ENCODE results near the gene GRHPR. TPM values are rescaled to one million over a fixed set of nuclear protein-coding genes. Genes with fewer than 3 reads are reported as not detected.
A peak's percentile ranks its signal among the peaks of the same experiment; 100 is the strongest.

The GRHPR gene
- total RNA-seq, 1 experiment from 2014 or later, result 80.7 TPM

DNA sequence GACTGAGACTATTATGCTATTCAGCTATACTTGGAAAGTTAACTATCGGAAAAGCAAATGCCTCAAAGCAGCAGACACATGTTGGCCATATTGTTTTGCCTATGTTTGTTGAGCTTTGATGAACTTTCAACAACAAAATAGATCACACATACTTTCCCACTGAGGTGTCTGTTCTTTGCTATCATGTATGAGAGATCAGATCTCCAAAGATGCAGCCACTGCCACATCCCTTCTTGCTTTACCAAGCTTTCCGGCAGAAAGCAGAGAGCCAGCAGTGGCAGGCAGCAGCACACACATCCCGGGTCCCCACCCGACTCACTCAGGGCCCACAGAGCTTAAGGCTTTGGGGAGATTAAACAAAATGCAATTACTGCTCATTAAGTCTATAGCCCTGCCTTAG lies 23.9 kb downstream of the GRHPR start:
- H3K4me1 Mint-ChIP-seq, result peaks cover 17% of the 10 kb centered on the region
- CTCF ChIA-PET, result no interaction called here
- H3K36me3 Mint-ChIP-seq, result peaks cover 21% of the 10 kb centered on the region
- peak overlapping the region; percentile 81; the same call in 1 of the 2 replicates for H3K27ac Mint-ChIP-seq
- no peak overlapping the region for H3K4me3 Mint-ChIP-seq
- DNase-seq (ENCODE audit: low spot score) (no peak), ATAC-seq (no peak)
- TF ChIP-seq, protein P1, sequence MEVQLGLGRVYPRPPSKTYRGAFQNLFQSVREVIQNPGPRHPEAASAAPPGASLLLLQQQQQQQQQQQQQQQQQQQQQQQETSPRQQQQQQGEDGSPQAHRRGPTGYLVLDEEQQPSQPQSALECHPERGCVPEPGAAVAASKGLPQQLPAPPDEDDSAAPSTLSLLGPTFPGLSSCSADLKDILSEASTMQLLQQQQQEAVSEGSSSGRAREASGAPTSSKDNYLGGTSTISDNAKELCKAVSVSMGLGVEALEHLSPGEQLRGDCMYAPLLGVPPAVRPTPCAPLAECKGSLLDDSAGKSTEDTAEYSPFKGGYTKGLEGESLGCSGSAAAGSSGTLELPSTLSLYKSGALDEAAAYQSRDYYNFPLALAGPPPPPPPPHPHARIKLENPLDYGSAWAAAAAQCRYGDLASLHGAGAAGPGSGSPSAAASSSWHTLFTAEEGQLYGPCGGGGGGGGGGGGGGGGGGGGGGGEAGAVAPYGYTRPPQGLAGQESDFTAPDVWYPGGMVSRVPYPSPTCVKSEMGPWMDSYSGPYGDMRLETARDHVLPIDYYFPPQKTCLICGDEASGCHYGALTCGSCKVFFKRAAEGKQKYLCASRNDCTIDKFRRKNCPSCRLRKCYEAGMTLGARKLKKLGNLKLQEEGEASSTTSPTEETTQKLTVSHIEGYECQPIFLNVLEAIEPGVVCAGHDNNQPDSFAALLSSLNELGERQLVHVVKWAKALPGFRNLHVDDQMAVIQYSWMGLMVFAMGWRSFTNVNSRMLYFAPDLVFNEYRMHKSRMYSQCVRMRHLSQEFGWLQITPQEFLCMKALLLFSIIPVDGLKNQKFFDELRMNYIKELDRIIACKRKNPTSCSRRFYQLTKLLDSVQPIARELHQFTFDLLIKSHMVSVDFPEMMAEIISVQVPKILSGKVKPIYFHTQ (CRISPR knock-in tag; IDR thresholded peaks at IDR 0.05), result no peak
- TF ChIP-seq NFE2L1 (CRISPR knock-in tag; IDR thresholded peaks at IDR 0.05), result no peak
- no peak for TF ChIP-seq ZNF396 (CRISPR knock-in tag; IDR thresholded peaks at IDR 0.05; ENCODE audit: borderline replicate concordance)
- no peak for TF ChIP-seq ZBTB21 (CRISPR knock-in tag; IDR thresholded peaks at IDR 0.05; ENCODE audit: borderline replicate concordance)
- no peak for TF ChIP-seq GABPB1 (CRISPR knock-in tag; IDR thresholded peaks at IDR 0.05)
- no peak for TF ChIP-seq ZNF425 (CRISPR knock-in tag; conservative IDR thresholded peaks at IDR 0.05)
- TF ChIP-seq, protein P2, sequence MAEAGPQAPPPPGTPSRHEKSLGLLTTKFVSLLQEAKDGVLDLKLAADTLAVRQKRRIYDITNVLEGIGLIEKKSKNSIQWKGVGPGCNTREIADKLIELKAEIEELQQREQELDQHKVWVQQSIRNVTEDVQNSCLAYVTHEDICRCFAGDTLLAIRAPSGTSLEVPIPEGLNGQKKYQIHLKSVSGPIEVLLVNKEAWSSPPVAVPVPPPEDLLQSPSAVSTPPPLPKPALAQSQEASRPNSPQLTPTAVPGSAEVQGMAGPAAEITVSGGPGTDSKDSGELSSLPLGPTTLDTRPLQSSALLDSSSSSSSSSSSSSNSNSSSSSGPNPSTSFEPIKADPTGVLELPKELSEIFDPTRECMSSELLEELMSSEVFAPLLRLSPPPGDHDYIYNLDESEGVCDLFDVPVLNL (CRISPR knock-in tag; IDR thresholded peaks at IDR 0.05; ENCODE audit: borderline replicate concordance, low read depth), result no peak
- no peak for TF ChIP-seq RELA (CRISPR knock-in tag; IDR thresholded peaks at IDR 0.05; ENCODE audit: borderline replicate concordance)
- TF ChIP-seq, protein P3, sequence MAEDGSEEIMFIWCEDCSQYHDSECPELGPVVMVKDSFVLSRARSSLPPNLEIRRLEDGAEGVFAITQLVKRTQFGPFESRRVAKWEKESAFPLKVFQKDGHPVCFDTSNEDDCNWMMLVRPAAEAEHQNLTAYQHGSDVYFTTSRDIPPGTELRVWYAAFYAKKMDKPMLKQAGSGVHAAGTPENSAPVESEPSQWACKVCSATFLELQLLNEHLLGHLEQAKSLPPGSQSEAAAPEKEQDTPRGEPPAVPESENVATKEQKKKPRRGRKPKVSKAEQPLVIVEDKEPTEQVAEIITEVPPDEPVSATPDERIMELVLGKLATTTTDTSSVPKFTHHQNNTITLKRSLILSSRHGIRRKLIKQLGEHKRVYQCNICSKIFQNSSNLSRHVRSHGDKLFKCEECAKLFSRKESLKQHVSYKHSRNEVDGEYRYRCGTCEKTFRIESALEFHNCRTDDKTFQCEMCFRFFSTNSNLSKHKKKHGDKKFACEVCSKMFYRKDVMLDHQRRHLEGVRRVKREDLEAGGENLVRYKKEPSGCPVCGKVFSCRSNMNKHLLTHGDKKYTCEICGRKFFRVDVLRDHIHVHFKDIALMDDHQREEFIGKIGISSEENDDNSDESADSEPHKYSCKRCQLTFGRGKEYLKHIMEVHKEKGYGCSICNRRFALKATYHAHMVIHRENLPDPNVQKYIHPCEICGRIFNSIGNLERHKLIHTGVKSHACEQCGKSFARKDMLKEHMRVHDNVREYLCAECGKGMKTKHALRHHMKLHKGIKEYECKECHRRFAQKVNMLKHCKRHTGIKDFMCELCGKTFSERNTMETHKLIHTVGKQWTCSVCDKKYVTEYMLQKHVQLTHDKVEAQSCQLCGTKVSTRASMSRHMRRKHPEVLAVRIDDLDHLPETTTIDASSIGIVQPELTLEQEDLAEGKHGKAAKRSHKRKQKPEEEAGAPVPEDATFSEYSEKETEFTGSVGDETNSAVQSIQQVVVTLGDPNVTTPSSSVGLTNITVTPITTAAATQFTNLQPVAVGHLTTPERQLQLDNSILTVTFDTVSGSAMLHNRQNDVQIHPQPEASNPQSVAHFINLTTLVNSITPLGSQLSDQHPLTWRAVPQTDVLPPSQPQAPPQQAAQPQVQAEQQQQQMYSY (CRISPR knock-in tag; IDR thresholded peaks at IDR 0.05), result no peak
- no peak for TF ChIP-seq ATF1 (CRISPR knock-in tag; IDR thresholded peaks at IDR 0.05)
- no peaks in the 10 kb centered on the region for H3K27me3 Mint-ChIP-seq (ENCODE audit: low read depth)
- no peaks in the 10 kb centered on the region for H3K9me3 Mint-ChIP-seq
- POLR2A ChIA-PET, result no interaction called here

DNA sequence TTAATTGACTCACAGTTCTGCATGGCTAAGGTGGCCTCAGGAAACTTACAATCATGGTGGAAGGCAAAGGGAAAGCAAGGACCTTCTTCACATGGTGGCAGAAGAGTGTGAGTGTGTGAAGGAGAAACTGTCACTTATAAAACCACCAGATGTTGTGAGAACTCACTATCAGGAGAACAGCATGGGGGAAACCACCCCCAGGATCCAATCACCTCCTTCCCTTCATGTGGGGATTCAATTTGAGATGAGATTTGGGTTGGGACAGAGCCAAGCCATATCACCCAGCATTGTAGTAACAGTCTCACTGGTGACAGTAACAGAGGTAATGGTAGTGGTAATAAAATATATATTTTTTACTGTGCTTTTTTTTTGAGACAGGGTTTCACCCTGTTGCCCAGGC lies 24.6 kb downstream of the GRHPR start:
- peak overlapping the region; percentile 81 for H3K27ac Mint-ChIP-seq
- TF ChIP-seq ZNF425 (CRISPR knock-in tag; conservative IDR thresholded peaks at IDR 0.05), result no peak
- no peak for TF ChIP-seq NR2C2 (CRISPR knock-in tag; IDR thresholded peaks at IDR 0.05)
- no peak for TF ChIP-seq SP1 (CRISPR knock-in tag; conservative IDR thresholded peaks at IDR 0.05)
- no peak for TF ChIP-seq CBFB (CRISPR knock-in tag; IDR thresholded peaks at IDR 0.05; ENCODE audit: low read depth)
- TF ChIP-seq ZMAT4 (CRISPR knock-in tag; IDR thresholded peaks at IDR 0.05), result no peak
- no peak for TF ChIP-seq ZNF138 (CRISPR knock-in tag; conservative IDR thresholded peaks at IDR 0.05)
- TF ChIP-seq, protein P4, sequence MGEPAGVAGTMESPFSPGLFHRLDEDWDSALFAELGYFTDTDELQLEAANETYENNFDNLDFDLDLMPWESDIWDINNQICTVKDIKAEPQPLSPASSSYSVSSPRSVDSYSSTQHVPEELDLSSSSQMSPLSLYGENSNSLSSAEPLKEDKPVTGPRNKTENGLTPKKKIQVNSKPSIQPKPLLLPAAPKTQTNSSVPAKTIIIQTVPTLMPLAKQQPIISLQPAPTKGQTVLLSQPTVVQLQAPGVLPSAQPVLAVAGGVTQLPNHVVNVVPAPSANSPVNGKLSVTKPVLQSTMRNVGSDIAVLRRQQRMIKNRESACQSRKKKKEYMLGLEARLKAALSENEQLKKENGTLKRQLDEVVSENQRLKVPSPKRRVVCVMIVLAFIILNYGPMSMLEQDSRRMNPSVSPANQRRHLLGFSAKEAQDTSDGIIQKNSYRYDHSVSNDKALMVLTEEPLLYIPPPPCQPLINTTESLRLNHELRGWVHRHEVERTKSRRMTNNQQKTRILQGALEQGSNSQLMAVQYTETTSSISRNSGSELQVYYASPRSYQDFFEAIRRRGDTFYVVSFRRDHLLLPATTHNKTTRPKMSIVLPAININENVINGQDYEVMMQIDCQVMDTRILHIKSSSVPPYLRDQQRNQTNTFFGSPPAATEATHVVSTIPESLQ (CRISPR knock-in tag; IDR thresholded peaks at IDR 0.05), result no peak
- DNase-seq (ENCODE audit: low spot score), result no peak
- no peak overlapping the region for H3K4me3 Mint-ChIP-seq
- H3K4me1 Mint-ChIP-seq, result peaks cover 23% of the 10 kb centered on the region
- no peak for ATAC-seq
- no peaks in the 10 kb centered on the region for H3K9me3 Mint-ChIP-seq
- H3K27me3 Mint-ChIP-seq (ENCODE audit: low read depth), result no peaks in the 10 kb centered on the region
- CTCF ChIA-PET, result no interaction called here
- H3K36me3 Mint-ChIP-seq, result peaks cover 14% of the 10 kb centered on the region
- POLR2A ChIA-PET, result no interaction called here

Data from WTC11 (cell line).